ENCODE measurements around the gene RERE. TPM values are rescaled to one million over a fixed set of nuclear protein-coding genes. Genes with fewer than 3 reads are reported as not detected.

The RERE gene
- total RNA-seq, 2 experiments from 2014 or later, result 73.1 to 211 TPM

GRCh38 chr1:8649875-8650274, 167.6 kb downstream of the RERE start:
- intact Hi-C loops (cut with micrococcal nuclease; ENCODE audit: unreplicated experiment), result no loop called here
- no TSS peak for BruUV-seq (replicated peaks)

DNA sequence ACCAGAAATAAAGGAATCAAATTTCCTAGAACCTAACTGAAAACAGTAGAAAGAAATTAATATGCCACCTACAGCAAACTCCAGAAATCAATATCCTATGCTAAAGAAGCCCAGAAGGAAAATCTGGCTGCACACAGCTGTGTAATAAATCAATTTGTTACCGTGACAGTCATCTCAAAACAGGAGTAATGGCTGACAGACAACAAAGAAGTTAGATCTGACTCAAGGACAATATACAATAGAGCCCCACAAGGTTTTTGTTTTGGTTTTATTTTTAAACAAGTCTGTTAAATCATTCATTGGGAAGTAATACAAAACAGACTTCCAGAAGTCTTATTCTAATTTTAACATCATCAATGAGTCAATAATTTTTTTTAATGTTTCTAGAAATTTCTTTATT, 168.4 kb downstream of the RERE start:
- Histone ChIP-seq H3K79me2 (ENCODE audit: insufficient read depth, low read depth, low read length) (peaks cover 4% of the 10 kb centered on the region; the same call in 1 of the 2 replicates), H2AFZ (ENCODE audit: low read length) (no peak overlapping the region), H3K27ac (ENCODE audit: low read depth, low read length, poor library complexity, severe bottlenecking) (no peak overlapping the region), H4K20me1 (ENCODE audit: insufficient read depth, low read length) (no peaks in the 10 kb centered on the region), H3K36me3 (ENCODE audit: insufficient read depth, low read length) (peaks cover 4% of the 10 kb centered on the region; the same call in 1 of the 2 replicates), H3K9me3 (ENCODE audit: low read length) (no peaks in the 10 kb centered on the region), H3K4me3 (ENCODE audit: low read depth, low read length, poor library complexity, severe bottlenecking) (no peak overlapping the region), H3K4me2 (ENCODE audit: low read length) (no peak overlapping the region), H3K4me1 (ENCODE audit: insufficient read depth, low read length, poor library complexity, severe bottlenecking) (peaks cover 23% of the 10 kb centered on the region), H3K9me2 (ENCODE audit: insufficient read depth, low read length) (no peaks in the 10 kb centered on the region)
- no TSS peak for BruUV-seq (replicated peaks)
- intact Hi-C loops (cut with micrococcal nuclease; ENCODE audit: unreplicated experiment), result no loop called here
- DNase-seq (ENCODE audit: low spot score), result no peak
- ChIA-PET CTCF (ENCODE audit: unreplicated experiment) (no interaction called here), POLR2A (no interaction called here)
- TF ChIP-seq EZH2phosphoT487 (IDR thresholded peaks at IDR 0.05; ENCODE audit: borderline replicate concordance, low read depth, low read length) (no peak), CTCF (conservative IDR thresholded peaks at IDR 0.05; ENCODE audit: low read length) (no peak)

More at GRCh38 chr1:8649875-8650274, 167.6 kb downstream of the RERE start:
- no peaks in the 10 kb centered on the region for H3K9me2 ChIP-seq (ENCODE audit: insufficient read depth, low read length)
- H3K4me2 ChIP-seq (ENCODE audit: low read length), result no peak overlapping the region
- ChIA-PET POLR2A (interaction anchor here (1.0 kb wide), 1 partner anchor 11 kb away, joined by 3 read pairs; no protein-coding TSS in a partner anchor), CTCF (ENCODE audit: unreplicated experiment) (no interaction called here)
- H3K4me3 ChIP-seq (ENCODE audit: low read depth, low read length, poor library complexity, severe bottlenecking), result no peak overlapping the region
- no peak for TF ChIP-seq CTCF (conservative IDR thresholded peaks at IDR 0.05; ENCODE audit: low read length)
- no peak for TF ChIP-seq EZH2phosphoT487 (IDR thresholded peaks at IDR 0.05; ENCODE audit: borderline replicate concordance, low read depth, low read length)
- H3K36me3 ChIP-seq (ENCODE audit: insufficient read depth, low read length), result peaks cover 4% of the 10 kb centered on the region
- H3K9me3 ChIP-seq (ENCODE audit: low read length), result no peaks in the 10 kb centered on the region
- H2AFZ ChIP-seq (ENCODE audit: low read length), result no peak overlapping the region
- no peak overlapping the region for H3K27ac ChIP-seq (ENCODE audit: low read depth, low read length, poor library complexity, severe bottlenecking)
- no peak for DNase-seq (ENCODE audit: low spot score)
- H4K20me1 ChIP-seq (ENCODE audit: insufficient read depth, low read length), result no peaks in the 10 kb centered on the region
- peaks cover 4% of the 10 kb centered on the region; the same call in 1 of the 2 replicates for H3K79me2 ChIP-seq (ENCODE audit: insufficient read depth, low read depth, low read length)
- H3K4me1 ChIP-seq (ENCODE audit: insufficient read depth, low read length, poor library complexity, severe bottlenecking), result peaks cover 20% of the 10 kb centered on the region

DNA sequence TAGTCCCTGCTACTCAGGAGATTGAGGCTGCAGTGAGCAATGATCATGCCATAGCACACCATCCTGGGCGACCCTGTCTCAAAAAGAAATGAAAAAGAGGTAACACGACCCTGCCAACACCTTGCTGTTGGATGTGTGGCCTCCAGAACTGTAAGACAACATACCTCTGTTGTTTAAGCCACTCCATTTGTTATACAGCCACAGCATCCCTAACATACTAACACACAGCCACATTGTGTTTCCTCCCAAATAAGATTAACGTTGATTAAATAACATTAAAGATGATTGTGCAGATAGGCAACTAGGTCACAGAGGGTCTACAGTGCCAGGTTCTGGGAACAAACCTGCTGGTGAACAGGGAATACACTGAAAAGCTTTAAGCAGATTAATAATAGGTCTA, 170.4 kb downstream of the RERE start:
- ChIA-PET CTCF (ENCODE audit: unreplicated experiment) (no interaction called here), POLR2A (interaction anchor here (0.7 to 1.0 kb wide), 3 partner anchors 13 to 607 kb away, joined by 3 to 5 read pairs (median 4); no protein-coding TSS in a partner anchor)
- DNase-seq (ENCODE audit: low spot score), result no peak
- peaks cover 31% of the 10 kb centered on the region for H3K4me1 ChIP-seq (ENCODE audit: insufficient read depth, low read length, poor library complexity, severe bottlenecking)
- no peaks in the 10 kb centered on the region for H3K36me3 ChIP-seq (ENCODE audit: insufficient read depth, low read length)
- H3K27ac ChIP-seq (ENCODE audit: low read depth, low read length, poor library complexity, severe bottlenecking), result no peak overlapping the region
- H3K4me2 ChIP-seq (ENCODE audit: low read length), result no peak overlapping the region
- H4K20me1 ChIP-seq (ENCODE audit: insufficient read depth, low read length), result no peaks in the 10 kb centered on the region
- no peak overlapping the region for H2AFZ ChIP-seq (ENCODE audit: low read length)
- no peaks in the 10 kb centered on the region for H3K9me2 ChIP-seq (ENCODE audit: insufficient read depth, low read length)
- H3K79me2 ChIP-seq (ENCODE audit: insufficient read depth, low read depth, low read length), result peaks cover 4% of the 10 kb centered on the region; the same call in 1 of the 2 replicates
- intact Hi-C loops (cut with micrococcal nuclease; ENCODE audit: unreplicated experiment), result no loop called here
- no peak overlapping the region for H3K4me3 ChIP-seq (ENCODE audit: low read depth, low read length, poor library complexity, severe bottlenecking)
- no TSS peak for BruUV-seq (replicated peaks)
- H3K9me3 ChIP-seq (ENCODE audit: low read length), result no peaks in the 10 kb centered on the region
- TF ChIP-seq CTCF (conservative IDR thresholded peaks at IDR 0.05; ENCODE audit: low read length), result no peak
- TF ChIP-seq EZH2phosphoT487 (IDR thresholded peaks at IDR 0.05; ENCODE audit: borderline replicate concordance, low read depth, low read length), result no peak

Measured in OCI-LY7 (cell line).